ENCODE data around the gene EVPL.

Gene EVPL

GRCh38 chr17:76018340-76018680 is 8.8 kb downstream of the EVPL start:
- no peak for DNase-seq (ENCODE audit: low read depth, low spot score)

DNA sequence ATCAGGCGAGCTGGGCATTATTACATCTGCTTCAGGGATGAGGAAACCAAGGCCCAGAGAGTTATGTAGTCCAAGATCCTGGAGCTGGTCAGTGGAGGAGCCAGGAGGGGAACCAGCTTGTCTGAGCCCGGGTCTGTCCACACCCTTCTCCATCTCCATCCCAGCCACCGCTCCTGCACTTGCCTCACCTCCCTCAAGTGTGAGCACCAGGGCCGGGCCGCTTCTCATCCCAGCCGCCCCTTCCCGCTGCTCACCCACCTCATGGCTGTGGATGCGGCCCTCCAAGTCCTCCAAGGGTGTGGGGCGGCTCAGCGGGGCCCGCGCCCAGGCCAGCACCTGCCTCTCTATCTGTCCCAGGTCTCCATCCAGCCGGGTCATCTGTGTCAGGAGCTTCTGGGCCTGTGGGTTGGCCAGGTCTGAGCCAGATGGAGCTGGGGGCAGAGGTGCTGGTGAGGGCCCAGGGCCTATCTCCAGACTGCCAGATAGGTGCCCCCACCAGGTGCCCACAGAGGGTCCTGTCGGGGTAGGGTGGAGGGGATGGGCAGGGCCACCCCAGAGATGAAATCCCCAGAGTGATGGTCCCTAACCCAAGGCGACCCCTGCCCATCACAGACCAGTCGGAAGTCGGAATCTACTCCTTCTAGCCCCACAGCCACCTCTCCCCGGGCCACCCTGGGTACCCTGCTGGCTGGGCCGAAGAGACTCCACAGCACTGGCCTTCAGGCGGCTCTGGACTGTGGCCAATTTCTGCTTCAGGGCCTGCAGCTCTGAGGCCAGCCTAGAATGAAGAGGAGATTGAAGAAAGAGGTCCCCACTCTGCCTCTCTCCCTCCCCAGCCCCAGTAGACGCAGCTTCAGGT is 9.4 kb downstream of the EVPL start:
- DNase-seq (ENCODE audit: low read depth, low spot score), result no peak

DNA sequence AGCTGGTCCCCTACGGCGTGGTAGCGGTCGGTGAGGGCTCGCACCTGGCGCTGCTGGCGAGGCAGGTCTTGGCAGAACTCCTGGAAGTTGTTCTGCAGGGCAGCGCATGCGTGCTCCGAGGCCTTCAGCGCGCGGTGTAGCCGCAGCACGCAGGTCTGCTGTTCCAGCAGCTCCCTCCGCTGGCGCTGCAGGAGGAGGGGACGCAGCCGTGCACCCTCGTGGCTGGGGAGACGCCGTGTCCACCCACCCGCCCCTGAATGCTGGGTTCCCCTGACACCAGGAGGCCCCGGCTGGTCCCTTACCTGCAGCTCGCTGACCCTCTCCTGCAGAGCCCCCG is 12.2 kb downstream of the EVPL start:
- DNase-seq (ENCODE audit: low read depth, low spot score), result no peak

- no peak for DNase-seq (ENCODE audit: low read depth, low spot score)
These were observed 12.8 kb downstream of the EVPL start for GRCh38 chr17:76014100-76014924.

DNA sequence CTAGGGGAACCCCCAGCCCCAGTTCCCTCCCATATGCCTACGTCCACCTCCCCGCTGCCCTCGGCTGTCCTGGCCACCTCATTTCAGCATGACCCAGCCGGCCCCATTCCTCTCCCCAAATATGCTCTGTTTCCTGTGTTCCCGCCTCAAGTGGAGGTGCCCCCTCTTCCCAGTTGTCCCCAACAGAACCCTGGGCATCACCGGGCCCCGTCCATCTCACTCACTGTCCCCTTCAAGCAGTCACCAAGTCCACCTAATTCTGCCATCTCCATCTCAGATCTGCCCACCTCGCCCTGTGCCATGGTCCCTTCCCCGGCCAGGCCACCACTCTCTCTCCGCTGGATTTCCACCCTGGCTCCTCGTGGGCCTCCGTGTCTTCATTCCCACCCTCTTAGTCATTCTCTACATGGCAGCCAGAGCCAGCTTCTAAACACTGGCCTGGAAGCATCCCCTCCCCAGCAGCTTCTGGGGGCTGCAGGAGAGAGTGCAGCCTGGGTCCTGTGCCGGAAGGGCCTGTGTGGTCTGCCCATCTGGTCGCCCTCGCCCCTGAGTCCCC is 13.7 kb downstream of the EVPL start:
- no peak for DNase-seq (ENCODE audit: low read depth, low spot score)

DNA sequence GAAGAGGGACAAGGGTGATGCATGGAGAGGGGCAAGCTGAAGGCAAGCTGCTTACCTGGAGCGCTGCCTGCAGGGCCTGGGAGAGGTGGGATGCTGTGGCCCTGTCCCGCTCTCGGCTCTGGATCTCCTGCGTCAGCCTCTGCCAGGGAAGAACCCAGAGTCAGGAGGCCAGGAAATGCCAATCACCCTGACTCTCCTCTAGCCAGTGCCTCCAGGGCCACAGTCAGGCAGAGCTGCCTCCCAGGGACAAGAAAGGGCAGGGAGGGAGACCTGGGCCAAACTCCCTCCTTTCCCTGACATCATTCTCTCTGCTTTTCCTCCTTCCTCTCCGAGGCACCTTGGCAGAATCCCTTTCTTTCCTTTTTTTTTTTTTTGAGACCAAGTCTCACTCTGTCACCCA is 15.2 kb downstream of the EVPL start:
- no peak for DNase-seq (ENCODE audit: low read depth, low spot score)

DNA sequence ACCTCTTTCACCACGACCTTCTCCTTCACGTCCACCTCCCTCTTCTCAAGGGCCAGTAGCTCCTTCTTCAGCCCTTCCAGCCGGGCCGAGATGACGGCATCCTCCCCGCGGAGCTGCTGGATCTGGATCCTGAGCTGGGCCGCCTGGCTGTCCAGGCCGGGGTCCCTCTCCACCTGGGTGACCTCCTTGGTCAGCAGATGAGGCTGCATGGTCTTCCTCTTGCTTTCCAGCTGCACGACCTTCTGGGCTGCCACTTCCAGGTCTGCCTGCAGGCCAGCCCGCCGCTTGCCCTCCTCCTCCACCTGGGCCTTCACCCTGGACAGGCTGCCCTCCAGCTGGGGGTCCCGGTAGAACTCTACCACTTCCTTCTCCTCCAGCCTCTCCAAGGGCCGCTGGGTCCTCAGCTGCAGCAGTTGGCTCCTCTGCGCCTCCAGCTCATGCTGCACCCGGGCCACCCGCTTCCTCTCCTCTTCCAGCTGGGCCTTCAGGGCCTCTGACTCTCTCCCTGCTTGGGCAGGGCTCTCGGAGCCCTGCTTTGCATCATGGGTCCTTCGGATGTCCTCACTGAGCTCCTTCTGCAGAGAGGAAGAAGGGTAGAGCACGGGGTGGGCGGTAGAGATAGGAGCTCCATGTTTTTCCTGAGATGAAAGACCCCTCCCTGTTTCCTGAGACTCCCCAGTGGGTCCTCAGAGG is 17.0 kb downstream of the EVPL start:
- DNase-seq (ENCODE audit: low read depth, low spot score), result no peak

- no peak for DNase-seq (ENCODE audit: low read depth, low spot score)
These were observed 17.7 kb downstream of the EVPL start for GRCh38 chr17:76009447-76009846.

DNA sequence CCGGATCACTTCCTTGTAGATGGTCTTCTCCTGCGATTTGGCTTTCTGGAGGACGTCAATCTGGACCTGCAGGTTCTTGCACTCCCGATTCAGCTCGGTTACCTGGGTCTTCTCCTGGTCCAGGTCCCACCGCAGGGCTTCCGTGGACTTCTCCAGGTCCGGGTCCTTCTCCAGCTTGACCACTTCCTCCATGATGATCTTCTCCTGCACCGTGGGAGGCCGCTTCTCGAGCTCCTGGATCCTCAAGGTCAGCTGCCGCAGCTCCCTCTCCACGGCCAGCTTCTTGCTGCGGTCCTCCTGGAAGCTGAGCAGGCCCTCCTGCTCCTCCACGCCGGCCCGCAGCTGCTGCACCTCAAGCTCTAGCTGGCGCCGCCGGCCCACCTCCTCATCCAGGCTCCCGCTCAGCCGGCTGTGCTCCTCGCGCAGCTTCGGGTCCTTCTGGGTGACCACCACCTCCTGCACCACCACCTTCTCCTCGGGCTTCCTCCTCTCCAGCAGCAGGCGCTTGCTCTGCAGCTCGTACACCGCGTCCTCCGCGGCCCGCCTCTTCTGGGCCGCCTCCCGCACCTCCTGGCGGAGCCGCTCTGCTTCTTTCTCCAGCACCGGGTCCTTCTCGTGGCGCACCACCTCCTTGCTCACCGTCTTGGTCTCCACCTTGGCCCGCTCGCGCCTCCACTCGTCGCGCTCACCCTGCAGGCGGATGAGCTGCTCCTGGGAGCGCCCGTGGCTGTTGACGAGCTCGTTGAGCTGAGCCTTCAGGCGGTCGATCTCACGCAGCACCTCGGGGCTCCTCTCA is 18.3 kb downstream of the EVPL start:
- no peak for DNase-seq (ENCODE audit: low read depth, low spot score)

- no peak for DNase-seq (ENCODE audit: low read depth, low spot score)
These were observed 18.9 kb downstream of the EVPL start for GRCh38 chr17:76008208-76008607.

- no peak for DNase-seq (ENCODE audit: low read depth, low spot score)
These were observed 19.3 kb downstream of the EVPL start for GRCh38 chr17:76007850-76008165.

DNA sequence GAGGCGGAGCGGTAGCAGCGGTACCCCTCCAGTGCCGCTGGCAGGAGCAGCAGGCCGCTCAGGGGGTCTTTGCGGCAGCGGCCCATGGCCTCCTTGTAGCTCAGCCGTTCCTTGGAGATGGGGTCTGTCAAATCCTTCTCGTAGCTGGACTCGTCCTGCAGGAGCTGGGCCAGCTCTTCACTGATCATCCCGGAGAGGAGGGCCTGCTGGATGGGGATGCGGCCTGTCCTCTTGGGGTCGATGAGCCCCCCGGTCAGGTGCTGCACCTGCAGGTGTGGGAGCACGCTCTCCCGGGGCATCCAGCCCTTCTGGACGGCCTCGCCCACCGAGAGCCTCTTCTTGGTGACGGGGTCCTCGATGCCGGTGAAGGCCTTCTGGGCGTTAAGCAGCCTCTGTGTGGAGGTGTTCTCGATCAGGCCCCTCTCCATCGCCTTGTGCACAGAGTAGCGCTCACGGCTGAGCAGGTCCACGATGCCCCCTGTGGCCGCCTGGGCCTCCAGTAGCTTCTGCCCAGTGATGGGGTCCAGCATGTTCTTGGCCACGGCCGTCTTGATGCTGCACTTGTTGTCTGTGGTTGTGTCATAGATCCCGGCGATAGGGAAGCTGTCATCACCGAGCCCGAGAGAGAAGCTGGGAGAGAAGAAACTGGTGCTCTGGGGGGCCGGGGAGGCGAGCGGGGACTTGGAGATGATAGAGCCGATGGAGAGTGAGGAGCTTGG is 19.8 kb downstream of the EVPL start:
- DNase-seq (ENCODE audit: low read depth, low spot score), result no peak

GRCh38 chr17:76005263-76006149 is 21.6 kb downstream of the EVPL start:
- DNase-seq (ENCODE audit: low read depth, low spot score), result peak; percentile 36

GRCh38 chr17:76004750-76005262 is 22.3 kb downstream of the EVPL start:
- no peak for DNase-seq (ENCODE audit: low read depth, low spot score)

DNA sequence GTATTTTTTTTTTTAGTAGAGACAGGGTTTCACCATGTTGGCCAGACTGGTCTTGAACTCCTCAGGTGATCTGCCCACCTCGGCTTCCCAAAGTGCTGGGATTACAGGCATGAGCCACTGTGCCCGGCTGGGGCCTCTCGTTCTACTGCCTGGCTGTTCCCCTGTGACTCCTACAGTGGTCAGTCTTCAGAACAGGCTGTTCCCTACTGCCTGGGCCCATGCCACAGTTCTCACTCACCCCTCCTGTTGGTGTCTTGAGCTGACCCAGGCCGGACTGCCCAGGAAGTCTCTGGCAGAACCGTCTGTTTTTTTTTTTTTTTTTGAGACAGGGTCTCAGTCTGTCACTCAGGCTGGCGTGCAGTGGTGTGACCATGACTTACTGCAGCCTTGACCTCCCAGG is 23.2 kb downstream of the EVPL start:
- no peak for DNase-seq (ENCODE audit: low read depth, low spot score)

DNA sequence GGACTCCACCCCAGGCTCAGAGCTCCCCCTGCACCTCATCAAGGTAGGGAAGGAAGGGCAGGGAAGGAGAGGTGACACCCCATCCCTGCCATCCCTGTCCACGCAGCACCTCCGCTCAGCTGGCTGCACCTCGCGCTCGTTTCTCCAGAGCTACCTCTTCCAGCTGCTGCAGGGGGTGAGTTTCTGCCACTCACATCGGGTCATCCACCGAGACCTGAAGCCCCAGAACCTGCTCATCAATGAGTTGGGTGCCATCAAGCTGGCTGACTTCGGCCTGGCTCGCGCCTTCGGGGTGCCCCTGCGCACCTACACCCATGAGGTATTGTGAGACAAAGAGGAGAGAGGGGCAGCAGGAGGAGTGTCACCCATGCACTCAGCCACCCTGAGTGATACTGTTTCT is 25.0 kb downstream of the EVPL start:
- no peak for DNase-seq (ENCODE audit: low read depth, low spot score)

- no peak for DNase-seq (ENCODE audit: low read depth, low spot score)
These were observed 26.2 kb downstream of the EVPL start, which contains the start of gene CDK3 for GRCh38 chr17:76000755-76001521. CDK3 (plus strand) TSS chr17:76000855; CDS start chr17:76001426, 571 bp downstream.

- DNase-seq (ENCODE audit: low read depth, low spot score), result no peak
These were observed 26.9 kb downstream of the EVPL start for GRCh38 chr17:76000016-76000754.

Data from brain pericyte (primary cell).